HCT116 (cell line): ENCODE data around the gene SCAMP1. TPM values are rescaled to one million over a fixed set of nuclear protein-coding genes. Genes with fewer than 3 reads are reported as not detected.

Source experiments
- ATAC-seq: fragments of 200-7000 bp; cut with Tn5 transposase; 2 replicates; pipeline ENCODE4 v1.9.1; 2020; ENCODE audit warnings: mild to moderate bottlenecking, moderate library complexity
- BruUV-seq: library from RNA; stranded (reverse); fragments of 400-500 nt; replicated peaks from 2 replicates; lab custom pipeline; 2021; lab: Mats Ljungman, UMichigan
- CTCF ChIA-PET: fragments of 300-600 bp; sonication (Branson Sonifier 250); formaldehyde crosslinking; loops from one replicate; lab custom pipeline; 2021; ENCODE audit warnings: antibody characterized with exemption; lab: Charles Lee
- POLR2A ChIA-PET: fragments of 300-600, 350-600 bp; sonication (Branson Sonifier 250); formaldehyde crosslinking; loops from one replicate; lab custom pipeline; 2021; ENCODE audit warnings: antibody characterized with exemption; lab: Charles Lee
- RAD21 ChIA-PET, 2 experiments: fragments of 300-600 bp; sonication (Branson Sonifier 250); formaldehyde crosslinking; loops; one replicate each; lab custom pipeline; 2023; ENCODE audit warnings: low total read pairs in 2 of 2; ENCODE audit not compliant: uncharacterized antibody in 2 of 2, unreplicated experiment in 2 of 2, low non-redundant PET in 1 of 2; lab: Charles Lee
- DNase-seq: peaks from one replicate; pipeline ENCODE4 v3.0.0-alpha.2; 2010; ENCODE audit warnings: low read depth, low spot score
- H2AFZ ChIP-seq: fragments of 200-600 bp; shearing (Covaris generic), sonication (generic); 2 replicates; pipeline ENCODE4 v1.6.1; 2017; ENCODE audit warnings: low read depth, mixed run types, mixed read lengths, antibody characterized with exemption, low read length; ENCODE audit not compliant: poor library complexity, severe bottlenecking
- H3K27ac ChIP-seq: 2 replicates; pipeline ENCODE4 v1.5.1; 2012; ENCODE audit warnings: low read depth, low read length
- H3K27me3 ChIP-seq: fragments of 200-600 bp; sonication (generic); 2 replicates; pipeline ENCODE4 v1.6.1; 2016; ENCODE audit warnings: mixed run types, low read length, mixed read lengths; ENCODE audit not compliant: insufficient read depth
- H3K36me3 ChIP-seq, 2 experiments: fragments of 200-500 bp in 1 of 2; fragments of 200-600 bp in 1 of 2; sonication (Bioruptor generic) in 1 of 2; sonication (generic) in 1 of 2; 2 replicates each; pipeline versions ENCODE4 v1.5.1 to v1.6.1; 2014 to 2016; ENCODE audit warnings: low read length in 2 of 2, inconsistent platforms in 1 of 2, mixed read lengths in 1 of 2, mixed run types in 1 of 2; ENCODE audit not compliant: insufficient read depth in 2 of 2, control insufficient read depth in 1 of 2
- H3K4me1 ChIP-seq, 2 experiments: fragments of 200-600 bp in 1 of 2; sonication (generic) in 1 of 2; 2 replicates each; pipeline versions ENCODE4 v1.5.1 to v1.6.1; 2012 to 2017; ENCODE audit warnings: low read length in 2 of 2, inconsistent platforms in 1 of 2, mild to moderate bottlenecking in 1 of 2, mixed read lengths in 1 of 2, mixed run types in 1 of 2, moderate library complexity in 1 of 2; ENCODE audit not compliant: insufficient read depth in 2 of 2, control insufficient read depth in 1 of 2
- H3K4me2 ChIP-seq: fragments of 200-600 bp; sonication (generic); 2 replicates; pipeline ENCODE4 v1.6.1; 2017; ENCODE audit warnings: mixed run types, low read length, mixed read lengths
- H3K4me3 ChIP-seq, 2 experiments: fragments of 200-600 bp in 1 of 2; sonication (generic) in 1 of 2; replicated peaks in 1 of 2; 2 replicates each; pipeline ENCODE4 v1.5.1; 2011 to 2016; ENCODE audit warnings: low read length in 2 of 2, control low read depth in 1 of 2, low read depth in 1 of 2, mild to moderate bottlenecking in 1 of 2, mixed read lengths in 1 of 2, mixed run types in 1 of 2
- H3K79me2 ChIP-seq: fragments of 200-600 bp; sonication (generic); 2 replicates; pipeline ENCODE4 v1.6.1; 2017; ENCODE audit warnings: mild to moderate bottlenecking, mixed run types, low read length, moderate library complexity, mixed read lengths; ENCODE audit not compliant: insufficient read depth
- H3K9ac ChIP-seq: fragments of 200-600 bp; sonication (generic); 2 replicates; pipeline ENCODE4 v1.6.1; 2016; ENCODE audit warnings: low read length, mixed read lengths
- H3K9me2 ChIP-seq: fragments of 200-600 bp; sonication (generic), shearing (Covaris generic); 2 replicates; pipeline ENCODE4 v1.6.1; 2017; ENCODE audit warnings: mixed run types, mild to moderate bottlenecking, moderate library complexity; ENCODE audit not compliant: insufficient read depth
- H3K9me3 ChIP-seq, 2 experiments: fragments of 200-500 bp in 1 of 2; fragments of 200-600 bp in 1 of 2; sonication (Bioruptor generic) in 1 of 2; sonication (generic) in 1 of 2; 2 replicates each; pipeline ENCODE4 v1.6.1; 2014 to 2017; ENCODE audit warnings: low read length in 2 of 2, mixed read lengths in 2 of 2, inconsistent platforms in 1 of 2, low read depth in 1 of 2, mild to moderate bottlenecking in 1 of 2, mixed run types in 1 of 2, moderate library complexity in 1 of 2; ENCODE audit not compliant: control insufficient read depth in 1 of 2, insufficient read depth in 1 of 2
- H4K20me1 ChIP-seq: fragments of 200-600 bp; sonication (generic), shearing (Covaris generic); 2 replicates; pipeline ENCODE4 v1.6.1; 2017; ENCODE audit warnings: mixed run types, mild to moderate bottlenecking, moderate library complexity; ENCODE audit not compliant: insufficient read depth
- CEBPB ChIP-seq: IDR thresholded peaks from 2 replicates; pipeline ENCODE4 v1.6.1; 2012; ENCODE audit warnings: low read depth
- EZH2phosphoT487 ChIP-seq: fragments of 200-600 bp; IDR thresholded peaks from 2 replicates; pipeline ENCODE4 v1.6.1; 2018; ENCODE audit warnings: antibody characterized with exemption, borderline replicate concordance
- FOSL1 ChIP-seq: IDR thresholded peaks from 2 replicates; pipeline ENCODE4 v1.6.1; 2012; ENCODE audit warnings: low read depth
- POLR2A ChIP-seq: IDR thresholded peaks from 2 replicates; pipeline ENCODE4 v1.7.0; 2011; ENCODE audit warnings: borderline replicate concordance; ENCODE audit not compliant: insufficient read depth, insufficient read length; ENCODE audit errors: extremely low read depth
- POLR2AphosphoS5 ChIP-seq: IDR thresholded peaks from 2 replicates; pipeline ENCODE4 v1.6.1; 2011; ENCODE audit warnings: mild to moderate bottlenecking, low read depth, low read length, moderate library complexity
- RAD21 ChIP-seq: IDR thresholded peaks from 2 replicates; pipeline ENCODE4 v1.6.1; 2012; ENCODE audit warnings: low read depth, mild to moderate bottlenecking
- SIN3A ChIP-seq: IDR thresholded peaks from 2 replicates; pipeline ENCODE4 v1.6.1; 2012; ENCODE audit warnings: low read depth
- SP1 ChIP-seq: IDR thresholded peaks from 2 replicates; pipeline ENCODE4 v1.6.1; 2012; ENCODE audit warnings: low read depth
- TCF7L2 ChIP-seq: IDR thresholded peaks from 2 replicates; pipeline ENCODE4 v1.7.0; 2011; ENCODE audit warnings: borderline replicate concordance, inconsistent platforms; ENCODE audit not compliant: insufficient read depth, insufficient read length; ENCODE audit errors: extremely low read depth
- ZFX ChIP-seq: fragments of 450-650 bp; IDR thresholded peaks from 2 replicates; pipeline ENCODE4 v1.6.1; 2017
- intact Hi-C: fragments of 100-400 bp; cut with micrococcal nuclease; formaldehyde crosslinking; loops from 2 replicates; pipeline ENCODE4 v1.10.0; 2022
- total RNA-seq: library from RNA; stranded (reverse); gene quantifications from one replicate; pipeline ENCODE4 v1.2.1, GENCODE V29; 2021; ENCODE audit not compliant: unreplicated experiment
- TF ChIP-seq, protein P1 (sequence below): IDR thresholded peaks from 2 replicates; pipeline ENCODE4 v1.6.1; 2012
- TF ChIP-seq, protein P2 (sequence below): IDR thresholded peaks from 2 replicates; pipeline ENCODE4 v1.6.1; 2011; ENCODE audit warnings: mild to moderate bottlenecking, low read length, moderate library complexity; ENCODE audit not compliant: insufficient replicate concordance; ENCODE audit errors: extremely low read depth

The SCAMP1 gene
- total RNA-seq, 1 experiment from 2014 or later: 46.4 TPM

DNA sequence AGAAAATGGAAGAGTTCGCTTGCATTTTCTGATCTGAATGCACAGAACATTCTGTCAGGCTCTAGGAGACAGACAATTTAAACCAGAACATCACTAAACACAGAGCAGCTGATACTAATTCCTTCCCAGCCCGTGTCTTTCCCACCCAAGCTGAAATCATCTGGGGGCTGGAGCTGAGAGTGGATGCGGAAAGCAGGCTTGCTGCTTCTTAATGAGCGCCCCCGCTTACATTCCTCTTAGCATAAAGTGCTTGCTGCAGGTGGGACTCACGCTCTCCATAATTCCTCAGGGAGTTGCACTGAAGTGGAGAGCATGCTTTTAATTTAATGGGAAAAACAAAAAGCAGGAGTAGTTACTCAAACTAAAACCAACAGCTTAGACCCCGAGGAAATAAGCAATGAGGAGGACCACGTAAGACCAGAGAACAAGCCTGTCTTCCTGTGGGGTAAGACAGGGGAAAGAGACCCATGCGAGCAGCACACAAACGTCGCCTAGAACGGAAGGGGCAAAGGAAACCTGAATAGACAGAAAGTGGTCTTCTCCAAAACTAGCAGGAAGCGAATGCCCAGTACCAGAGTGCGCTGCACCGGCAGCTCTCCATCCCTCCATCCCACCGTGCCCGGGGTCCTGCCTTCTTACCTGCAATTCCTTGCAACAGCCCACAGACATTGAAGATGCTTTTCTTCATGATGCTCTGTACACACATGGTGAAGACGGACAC is 148.9 kb downstream of the SCAMP1 start:
- Histone ChIP-seq H3K79me2 (no peaks in the 10 kb centered on the region; the same call in 1 of the 2 replicates), H3K27me3 (no peaks in the 10 kb centered on the region), H3K36me3 (no peaks in the 10 kb centered on the region), H3K4me3 (no peak overlapping the region), H3K4me1 (peaks cover 11 to 20% of the 10 kb centered on the region in 2 experiments; a peak in 3 of 4 replicates), H3K9me3 (no peaks in the 10 kb centered on the region), H3K9me2 (no peaks in the 10 kb centered on the region), H3K9ac (no peak overlapping the region), H3K27ac (no peak overlapping the region), H2AFZ (no peak overlapping the region), H4K20me1 (no peaks in the 10 kb centered on the region), H3K4me2 (no peak overlapping the region)
- ATAC-seq (no peak), DNase-seq (no peak)
- RAD21 ChIA-PET: no interaction called here
- CTCF ChIA-PET: interaction anchor here (0.6 kb wide), 1 partner anchor 142 kb away, joined by 4 read pairs; no protein-coding TSS in a partner anchor
- no TSS peak for BruUV-seq
- TF ChIP-seq POLR2A (no peak), FOSL1 (no peak), TCF7L2 (no peak), ZFX (no peak), CEBPB (no peak), POLR2AphosphoS5 (no peak), RAD21 (no peak), SIN3A (no peak), EZH2phosphoT487 (no peak), SP1 (no peak)
- TF ChIP-seq, protein P1, sequence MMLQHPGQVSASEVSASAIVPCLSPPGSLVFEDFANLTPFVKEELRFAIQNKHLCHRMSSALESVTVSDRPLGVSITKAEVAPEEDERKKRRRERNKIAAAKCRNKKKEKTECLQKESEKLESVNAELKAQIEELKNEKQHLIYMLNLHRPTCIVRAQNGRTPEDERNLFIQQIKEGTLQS: no peak
- TF ChIP-seq, protein P2, sequence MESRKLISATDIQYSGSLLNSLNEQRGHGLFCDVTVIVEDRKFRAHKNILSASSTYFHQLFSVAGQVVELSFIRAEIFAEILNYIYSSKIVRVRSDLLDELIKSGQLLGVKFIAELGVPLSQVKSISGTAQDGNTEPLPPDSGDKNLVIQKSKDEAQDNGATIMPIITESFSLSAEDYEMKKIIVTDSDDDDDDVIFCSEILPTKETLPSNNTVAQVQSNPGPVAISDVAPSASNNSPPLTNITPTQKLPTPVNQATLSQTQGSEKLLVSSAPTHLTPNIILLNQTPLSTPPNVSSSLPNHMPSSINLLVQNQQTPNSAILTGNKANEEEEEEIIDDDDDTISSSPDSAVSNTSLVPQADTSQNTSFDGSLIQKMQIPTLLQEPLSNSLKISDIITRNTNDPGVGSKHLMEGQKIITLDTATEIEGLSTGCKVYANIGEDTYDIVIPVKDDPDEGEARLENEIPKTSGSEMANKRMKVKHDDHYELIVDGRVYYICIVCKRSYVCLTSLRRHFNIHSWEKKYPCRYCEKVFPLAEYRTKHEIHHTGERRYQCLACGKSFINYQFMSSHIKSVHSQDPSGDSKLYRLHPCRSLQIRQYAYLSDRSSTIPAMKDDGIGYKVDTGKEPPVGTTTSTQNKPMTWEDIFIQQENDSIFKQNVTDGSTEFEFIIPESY: no peak
- intact Hi-C loops: no loop called here
- POLR2A ChIA-PET: no interaction called here
